Right lobe of liver (tissue), 6 donors: ENCODE measurements around the gene PRMT2. TPM values are rescaled to one million over a fixed set of nuclear protein-coding genes. Genes with fewer than 3 reads are reported as not detected.
A peak's percentile ranks its signal among the peaks of the same experiment; 100 is the strongest.

Experiments
- ATAC-seq, 4 donors: fragments of 200-7000 bp; cut with Tn5 transposase; one replicate each; pipeline ENCODE4 v1.9.1; 2020; ENCODE audit warnings: mild to moderate bottlenecking in 4 of 4, moderate library complexity in 4 of 4
- DNase-seq, 3 donors: peaks; one replicate each; pipeline ENCODE4 v3.0.0-alpha.2; 2020
- H3K27ac ChIP-seq, 3 donors: fragments of 200-600 bp; one replicate each; pipeline ENCODE4 v1.8.0; 2022
- H3K27me3 ChIP-seq, 2 donors: fragments of 200-600 bp; one replicate each; pipeline ENCODE4 v1.8.0; 2022
- H3K36me3 ChIP-seq, 4 donors: fragments of 200-600 bp; sonication (generic) in 1 of 4; one replicate each; pipeline versions ENCODE4 v1.5.1 to v1.8.0; 2017 to 2022; ENCODE audit warnings: control low read depth in 1 of 4
- H3K4me1 ChIP-seq, 4 donors: fragments of 200-600 bp; sonication (generic) in 1 of 4; one replicate each; pipeline versions ENCODE4 v1.5.1 to v1.8.0; 2017 to 2022; ENCODE audit warnings: control low read depth in 1 of 4
- H3K4me3 ChIP-seq, 3 donors: fragments of 200-600 bp; one replicate each; pipeline ENCODE4 v1.8.0; 2022
- H3K9me3 ChIP-seq, 4 donors: fragments of 200-600 bp; sonication (generic) in 1 of 4; one replicate each; pipeline versions ENCODE4 v1.5.1 to v1.8.0; 2017 to 2022; ENCODE audit warnings: control low read depth in 1 of 4
- POLR2A ChIP-seq: fragments of 450-650 bp; IDR thresholded peaks from one replicate; pipeline ENCODE4 v1.6.1; 2017; ENCODE audit warnings: antibody characterized with exemption, mild to moderate bottlenecking
- WGBS: methylation state at CpG from one replicate; pipeline ENCODE4 v1.1.6; 2018; ENCODE audit warnings: low coverage, low lambda C conversion rate; ENCODE audit not compliant: insufficient coverage; ENCODE audit errors: missing lambda C conversion rate; 5-methylcytosine and 5-hydroxymethylcytosine counted together
- intact Hi-C, 2 donors: fragments of 100-400 bp; cut with DNase I; formaldehyde crosslinking; loops; one replicate each; pipeline versions ENCODE4 v1.11.2 to v1.14.1; 2022
- total RNA-seq, 6 experiments: library from RNA; depleted of rRNA in 2 of 6; stranded (reverse); fragments of >200 nt in 2 of 6; fragmentation: NEBNext Ultra II Directional in 3 of 6; extraction: Animal tissue kit (Norgen Biotek cat#: 25700) in 3 of 6; gene quantifications; one replicate each; pipeline versions ENCODE4 v1.1.0 to v1.2.4, GENCODE V29; 2016 to 2023
- TF ChIP-seq, protein P1 (sequence below), 4 donors: fragments of 200-600 bp in 3 of 4; fragments of 450-650 bp in 1 of 4; IDR thresholded peaks; one replicate each; pipeline versions ENCODE4 v1.5.1 to v1.8.0; 2016 to 2022; ENCODE audit warnings: antibody characterized with exemption in 4 of 4, mild to moderate bottlenecking in 2 of 4
- donor health status: DM: no; HTN: yes; CAD: no.
- donor health status: DM: no; HTN: no; CAD: no.
- donor health status: DM: no; HTN: no; CAD: no.
- donor health status: DM: no; HTN: yes; CAD: no.
- donor health status: DM: no; HTN: yes; CAD: no.

The PRMT2 gene
- total RNA-seq, 6 experiments from 2014 or later: 12.4 to 28.0 (median 19.6) TPM

DNA sequence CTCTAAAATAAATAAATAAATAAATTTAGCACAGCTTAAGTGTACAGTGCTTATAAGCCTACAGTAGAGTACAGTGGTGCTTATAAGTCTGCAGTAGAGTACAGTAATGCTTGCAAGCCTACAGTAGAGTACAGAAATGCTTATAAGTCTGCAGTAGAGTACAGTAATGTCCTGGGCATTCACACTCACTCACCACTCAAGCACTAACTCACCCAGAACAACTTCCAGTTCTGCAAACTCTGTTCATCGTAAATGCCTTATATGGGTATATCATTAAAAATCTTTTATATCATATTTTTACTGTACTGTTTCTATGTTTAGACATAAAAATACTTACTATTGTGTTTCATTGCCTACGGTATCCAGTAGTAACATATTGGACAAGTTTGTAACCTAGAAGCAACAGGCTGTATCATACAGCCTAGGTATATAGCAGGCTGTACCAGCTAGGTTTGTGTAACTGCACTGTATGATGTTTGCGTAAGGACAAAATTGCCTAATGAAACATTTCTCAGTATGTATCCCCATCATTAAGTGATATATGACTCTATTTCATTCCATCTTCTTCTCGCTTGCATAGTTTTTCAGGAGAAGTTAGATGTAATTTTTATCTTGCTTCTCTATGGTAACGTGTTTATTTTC, 16.6 kb upstream of the PRMT2 start:
- no peak for TF ChIP-seq POLR2A
- TF ChIP-seq, protein P1, sequence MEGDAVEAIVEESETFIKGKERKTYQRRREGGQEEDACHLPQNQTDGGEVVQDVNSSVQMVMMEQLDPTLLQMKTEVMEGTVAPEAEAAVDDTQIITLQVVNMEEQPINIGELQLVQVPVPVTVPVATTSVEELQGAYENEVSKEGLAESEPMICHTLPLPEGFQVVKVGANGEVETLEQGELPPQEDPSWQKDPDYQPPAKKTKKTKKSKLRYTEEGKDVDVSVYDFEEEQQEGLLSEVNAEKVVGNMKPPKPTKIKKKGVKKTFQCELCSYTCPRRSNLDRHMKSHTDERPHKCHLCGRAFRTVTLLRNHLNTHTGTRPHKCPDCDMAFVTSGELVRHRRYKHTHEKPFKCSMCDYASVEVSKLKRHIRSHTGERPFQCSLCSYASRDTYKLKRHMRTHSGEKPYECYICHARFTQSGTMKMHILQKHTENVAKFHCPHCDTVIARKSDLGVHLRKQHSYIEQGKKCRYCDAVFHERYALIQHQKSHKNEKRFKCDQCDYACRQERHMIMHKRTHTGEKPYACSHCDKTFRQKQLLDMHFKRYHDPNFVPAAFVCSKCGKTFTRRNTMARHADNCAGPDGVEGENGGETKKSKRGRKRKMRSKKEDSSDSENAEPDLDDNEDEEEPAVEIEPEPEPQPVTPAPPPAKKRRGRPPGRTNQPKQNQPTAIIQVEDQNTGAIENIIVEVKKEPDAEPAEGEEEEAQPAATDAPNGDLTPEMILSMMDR (IDR thresholded peaks at IDR 0.05): no peak
- H3K9me3 ChIP-seq: no peaks in the 10 kb centered on the region
- whole genome bisulfite sequencing: 68% methylated on average over 5 of the region's 5 CpGs
- H3K4me1 ChIP-seq: no peaks in the 10 kb centered on the region
- ATAC-seq (no peak), DNase-seq (no peak)
- no peaks in the 10 kb centered on the region for H3K36me3 ChIP-seq
- H3K4me3 ChIP-seq: no peak overlapping the region
- no peaks in the 10 kb centered on the region for H3K27me3 ChIP-seq
- H3K27ac ChIP-seq: no peak overlapping the region
- intact Hi-C loops: no loop called here

GRCh38 chr21:46619846-46620245, 15.6 kb upstream of the PRMT2 start:
- H3K4me1 ChIP-seq: no peaks in the 10 kb centered on the region
- 88% methylated on average over 2 of the region's 2 CpGs for WGBS
- no peak overlapping the region for H3K4me3 ChIP-seq
- H3K27ac ChIP-seq: no peak overlapping the region
- DNase-seq (no peak), ATAC-seq (no peak)
- no peaks in the 10 kb centered on the region for H3K36me3 ChIP-seq
- H3K27me3 ChIP-seq: no peaks in the 10 kb centered on the region
- intact Hi-C loops: no loop called here
- TF ChIP-seq POLR2A: no peak
- TF ChIP-seq, protein P1 (IDR thresholded peaks at IDR 0.05): no peak
- H3K9me3 ChIP-seq: no peaks in the 10 kb centered on the region

- H3K27me3 ChIP-seq: no peaks in the 10 kb centered on the region
- no peak overlapping the region for H3K4me3 ChIP-seq
- no peaks in the 10 kb centered on the region for H3K9me3 ChIP-seq
- no peak for ATAC-seq
- intact Hi-C loops: no loop called here
- no peak overlapping the region for H3K27ac ChIP-seq
- 87% methylated on average over 5 of the region's 7 CpGs for WGBS
- no peaks in the 10 kb centered on the region for H3K4me1 ChIP-seq
- DNase-seq: no peak
- no peaks in the 10 kb centered on the region for H3K36me3 ChIP-seq
- TF ChIP-seq, protein P1 (IDR thresholded peaks at IDR 0.05): no peak
- no peak for TF ChIP-seq POLR2A
Measured at GRCh38 chr21:46620846-46621245, 14.6 kb upstream of the PRMT2 start.

GRCh38 chr21:46621457-46622182, 13.9 kb upstream of the PRMT2 start:
- 61% methylated on average over 8 of the region's 9 CpGs for WGBS
- ATAC-seq (peak in 1 of 4 donors; percentile 11), DNase-seq (no peak)
- no peak overlapping the region for H3K4me3 ChIP-seq
- no peaks in the 10 kb centered on the region for H3K4me1 ChIP-seq
- no peaks in the 10 kb centered on the region for H3K27me3 ChIP-seq
- H3K36me3 ChIP-seq: no peaks in the 10 kb centered on the region
- H3K9me3 ChIP-seq: no peaks in the 10 kb centered on the region
- TF ChIP-seq, protein P1 (IDR thresholded peaks at IDR 0.05): no peak
- no peak for TF ChIP-seq POLR2A
- H3K27ac ChIP-seq: no peak overlapping the region
- intact Hi-C loops: no loop called here
